NB4 (cell line): ENCODE measurements around the gene MAPRE2.

Experiments used
- POLR2A ChIP-seq: IDR thresholded peaks from 2 replicates; pipeline ENCODE4 v1.6.1; 2011; ENCODE audit warnings: mild to moderate bottlenecking; ENCODE audit not compliant: insufficient read length; ENCODE audit errors: extremely low read depth
- TF ChIP-seq, protein P1 (sequence below): IDR thresholded peaks from one replicate; pipeline ENCODE4 v1.5.1; 2012; ENCODE audit warnings: low read depth, low read length
- TF ChIP-seq, protein P2 (sequence below): IDR thresholded peaks from 2 replicates; pipeline ENCODE4 v1.6.1; 2011; ENCODE audit warnings: low read depth, low read length

DNA sequence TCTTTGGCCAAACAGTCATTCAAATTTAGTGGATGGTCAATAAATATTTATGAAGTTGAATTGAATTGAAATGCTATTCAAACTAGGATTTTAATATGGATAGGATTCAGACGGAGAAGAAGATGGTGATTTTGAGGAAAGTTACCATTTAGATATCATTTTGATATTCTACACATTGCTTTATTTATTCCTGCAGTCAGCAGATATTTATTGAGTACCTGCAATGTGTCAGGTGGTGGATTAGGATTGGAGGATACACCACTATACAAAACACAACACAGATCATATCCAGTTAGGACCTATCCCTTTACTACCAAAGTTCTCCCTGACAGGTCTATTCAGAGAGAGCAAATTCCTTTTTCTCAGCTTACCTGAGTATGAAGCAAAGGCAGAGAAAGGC is 38.8 kb downstream of the MAPRE2 start:
- no peak for TF ChIP-seq POLR2A
- TF ChIP-seq, protein P1, sequence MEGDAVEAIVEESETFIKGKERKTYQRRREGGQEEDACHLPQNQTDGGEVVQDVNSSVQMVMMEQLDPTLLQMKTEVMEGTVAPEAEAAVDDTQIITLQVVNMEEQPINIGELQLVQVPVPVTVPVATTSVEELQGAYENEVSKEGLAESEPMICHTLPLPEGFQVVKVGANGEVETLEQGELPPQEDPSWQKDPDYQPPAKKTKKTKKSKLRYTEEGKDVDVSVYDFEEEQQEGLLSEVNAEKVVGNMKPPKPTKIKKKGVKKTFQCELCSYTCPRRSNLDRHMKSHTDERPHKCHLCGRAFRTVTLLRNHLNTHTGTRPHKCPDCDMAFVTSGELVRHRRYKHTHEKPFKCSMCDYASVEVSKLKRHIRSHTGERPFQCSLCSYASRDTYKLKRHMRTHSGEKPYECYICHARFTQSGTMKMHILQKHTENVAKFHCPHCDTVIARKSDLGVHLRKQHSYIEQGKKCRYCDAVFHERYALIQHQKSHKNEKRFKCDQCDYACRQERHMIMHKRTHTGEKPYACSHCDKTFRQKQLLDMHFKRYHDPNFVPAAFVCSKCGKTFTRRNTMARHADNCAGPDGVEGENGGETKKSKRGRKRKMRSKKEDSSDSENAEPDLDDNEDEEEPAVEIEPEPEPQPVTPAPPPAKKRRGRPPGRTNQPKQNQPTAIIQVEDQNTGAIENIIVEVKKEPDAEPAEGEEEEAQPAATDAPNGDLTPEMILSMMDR: no peak
- TF ChIP-seq, protein P2, sequence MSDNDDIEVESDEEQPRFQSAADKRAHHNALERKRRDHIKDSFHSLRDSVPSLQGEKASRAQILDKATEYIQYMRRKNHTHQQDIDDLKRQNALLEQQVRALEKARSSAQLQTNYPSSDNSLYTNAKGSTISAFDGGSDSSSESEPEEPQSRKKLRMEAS: no peak
